CD14-positive monocyte (primary cell): Measurements from ENCODE around the gene CSTB. TPM values are rescaled to one million over a fixed set of nuclear protein-coding genes. Genes with fewer than 3 reads are reported as not detected.

Source experiments
- polyA plus RNA-seq, 3 donors: library from polyadenylated mRNA; depleted of rRNA in 1 of 3; unstranded in 2 of 3; stranded (reverse) in 1 of 3; fragments of 300-500 nt in 2 of 3; fragments of >200 nt in 1 of 3; fragmentation: Illumina TruSeq in 2 of 3; gene quantifications; 1 replicate in 2 of 3; 2 replicates in 1 of 3; pipeline ENCODE4 v1.2.3, GENCODE V29; 2012 to 2021
- small RNA-seq: library from RNA; depleted of rRNA; stranded (forward); fragments of <200 nt; gene quantifications from one replicate; pipeline ENCODE3, GENCODE V24; 2012; ENCODE audit warnings: low read depth; ENCODE audit not compliant: insufficient read length

CSTB gene
- polyA plus RNA-seq, 3 donors = 73.7 to 120 (median 115) TPM

Small RNA genes within 50 kb of the gene (small RNA-seq; reads per million reads assigned to genes)
- not detected for gene AP001052.1

Other genes with a start within 250 kb of the CSTB start
- gene HSF2BP, start 116.8 kb downstream of the CSTB start, polyA plus RNA-seq = under 1 TPM in 1 of 3 donors, not detected in 2; 0.20 TPM
- 1 to 10 TPM; 3.3 to 6.1 (median 4.5) TPM for gene RRP1B, start 116.7 kb downstream of the CSTB start, polyA plus RNA-seq
- 100 to 1,000 TPM; 128 to 214 (median 210) TPM for gene PDXK, start 57.2 kb downstream of the CSTB start, polyA plus RNA-seq
- 1 to 10 TPM; 2.7 to 5.7 (median 4.6) TPM for gene RRP1, start 13.3 kb upstream of the CSTB start, polyA plus RNA-seq
- gene AGPAT3, start 88.9 kb upstream of the CSTB start, polyA plus RNA-seq = 10 to 100 TPM; 24.9 to 49.3 (median 26.2) TPM
- gene TRAPPC10, start 236.0 kb upstream of the CSTB start, polyA plus RNA-seq = 10 to 100 TPM in 1 of 3 donors, 1 to 10 TPM in 2; 5.9 to 40.6 (median 8.6) TPM